ENCODE results near the gene GPER1.

GPER1 gene

DNA sequence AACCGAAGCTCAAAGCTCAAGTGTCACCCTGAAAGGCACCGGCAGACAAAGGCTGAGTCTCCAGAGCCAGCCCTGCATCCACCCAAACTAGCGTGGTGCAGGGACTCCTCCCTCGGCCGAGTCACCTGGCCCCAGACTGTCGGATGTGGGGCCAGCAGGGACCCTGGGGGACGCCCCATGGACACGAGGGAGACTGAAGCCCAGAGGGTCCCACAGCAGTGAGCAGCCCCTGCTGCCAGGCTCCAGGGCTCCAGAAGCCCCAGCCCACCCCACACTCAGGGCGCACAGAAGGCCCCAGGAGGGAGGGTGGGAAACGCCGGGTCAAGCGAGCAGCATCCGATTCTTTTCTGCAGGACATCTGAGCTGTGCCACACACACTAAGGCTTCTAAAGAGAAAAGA lies 23.3 kb upstream of the GPER1 start:
- no peak for DNase-seq (ENCODE audit: low read depth, low spot score)
- in situ Hi-C loops (cut with HindIII; ENCODE audit: low sequenced_read_pairs) = no loop called here
- H3K4me3 ChIP-seq (ENCODE audit: low read depth, low read length) = no peak overlapping the region
- TF ChIP-seq, protein P1, sequence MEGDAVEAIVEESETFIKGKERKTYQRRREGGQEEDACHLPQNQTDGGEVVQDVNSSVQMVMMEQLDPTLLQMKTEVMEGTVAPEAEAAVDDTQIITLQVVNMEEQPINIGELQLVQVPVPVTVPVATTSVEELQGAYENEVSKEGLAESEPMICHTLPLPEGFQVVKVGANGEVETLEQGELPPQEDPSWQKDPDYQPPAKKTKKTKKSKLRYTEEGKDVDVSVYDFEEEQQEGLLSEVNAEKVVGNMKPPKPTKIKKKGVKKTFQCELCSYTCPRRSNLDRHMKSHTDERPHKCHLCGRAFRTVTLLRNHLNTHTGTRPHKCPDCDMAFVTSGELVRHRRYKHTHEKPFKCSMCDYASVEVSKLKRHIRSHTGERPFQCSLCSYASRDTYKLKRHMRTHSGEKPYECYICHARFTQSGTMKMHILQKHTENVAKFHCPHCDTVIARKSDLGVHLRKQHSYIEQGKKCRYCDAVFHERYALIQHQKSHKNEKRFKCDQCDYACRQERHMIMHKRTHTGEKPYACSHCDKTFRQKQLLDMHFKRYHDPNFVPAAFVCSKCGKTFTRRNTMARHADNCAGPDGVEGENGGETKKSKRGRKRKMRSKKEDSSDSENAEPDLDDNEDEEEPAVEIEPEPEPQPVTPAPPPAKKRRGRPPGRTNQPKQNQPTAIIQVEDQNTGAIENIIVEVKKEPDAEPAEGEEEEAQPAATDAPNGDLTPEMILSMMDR (IDR thresholded peaks at IDR 0.05; ENCODE audit: low read depth, low read length) = no peak

DNA sequence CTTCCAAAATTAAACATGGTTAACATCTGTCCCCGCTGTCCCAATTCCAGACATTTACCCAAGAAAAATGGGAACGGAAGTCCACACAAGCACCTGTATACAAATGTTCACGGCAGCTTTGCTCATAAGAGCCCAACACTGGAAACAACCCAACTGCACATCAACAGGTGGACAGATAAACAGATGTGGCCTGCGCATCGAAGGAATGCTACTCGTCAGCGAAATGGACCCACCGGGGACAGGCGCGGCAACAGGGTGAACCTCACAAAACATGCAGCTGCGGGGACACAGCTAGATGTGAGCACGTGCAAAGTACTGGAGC lies 22.7 kb upstream of the GPER1 start:
- no peak overlapping the region for H3K4me3 ChIP-seq (ENCODE audit: low read depth, low read length)
- TF ChIP-seq, protein P1 (IDR thresholded peaks at IDR 0.05; ENCODE audit: low read depth, low read length) = no peak
- no peak for DNase-seq (ENCODE audit: low read depth, low spot score)
- in situ Hi-C loops (cut with HindIII; ENCODE audit: low sequenced_read_pairs) = no loop called here

DNA sequence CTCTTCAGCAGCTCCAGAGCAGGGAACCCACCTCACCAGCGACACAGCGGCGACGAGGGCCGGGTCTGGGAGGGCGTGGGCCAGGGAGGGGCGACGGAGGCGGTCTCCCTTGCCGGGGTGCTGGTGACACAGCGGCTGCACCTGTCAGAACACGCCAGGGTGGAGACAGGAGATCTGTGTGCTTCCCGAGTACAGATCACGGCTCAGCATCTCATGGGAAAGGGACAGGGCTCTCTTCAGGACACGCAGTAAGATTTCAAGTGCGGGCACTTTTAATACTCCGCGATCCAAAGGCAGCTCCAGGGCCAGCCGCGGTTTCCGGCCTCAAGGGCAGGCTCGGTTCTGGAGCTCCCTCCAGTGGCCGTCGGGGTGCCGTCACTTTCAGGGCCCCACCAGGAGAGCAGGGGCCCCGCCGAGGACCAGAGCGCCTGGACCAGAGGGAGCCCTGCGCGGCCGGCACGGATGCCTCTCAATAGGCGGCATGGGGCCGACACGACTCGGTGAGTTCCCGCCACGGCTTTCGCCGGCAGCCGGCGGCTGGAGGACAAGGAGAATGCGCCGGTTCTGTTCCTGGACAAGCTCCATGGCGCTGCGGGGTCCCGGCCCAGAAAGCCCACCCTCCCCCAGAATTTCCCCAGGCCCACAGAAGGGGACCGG lies 22.2 kb upstream of the GPER1 start:
- no peak overlapping the region for H3K4me3 ChIP-seq (ENCODE audit: low read depth, low read length)
- in situ Hi-C loops (cut with HindIII; ENCODE audit: low sequenced_read_pairs) = no loop called here
- peak; percentile 67 for DNase-seq (ENCODE audit: low read depth, low spot score)
- TF ChIP-seq, protein P1 (IDR thresholded peaks at IDR 0.05; ENCODE audit: low read depth, low read length) = peak; percentile 89

DNA sequence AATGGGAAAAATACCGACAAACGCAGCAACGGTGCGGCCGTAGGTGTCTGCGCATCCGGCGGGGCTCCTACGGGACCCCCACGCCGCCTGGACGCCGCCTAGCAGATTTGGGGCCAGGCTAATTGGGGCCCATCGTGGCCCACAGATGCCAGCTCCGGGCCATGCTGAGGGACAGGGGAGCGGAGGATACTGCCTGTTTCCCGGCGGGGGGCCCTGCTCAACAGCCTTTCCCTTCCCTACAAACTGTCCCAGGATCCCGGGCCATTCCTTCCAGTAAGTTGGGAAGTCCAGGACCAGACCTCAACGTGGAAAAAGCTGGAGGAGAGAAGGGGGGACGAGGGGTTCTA lies 21.7 kb upstream of the GPER1 start:
- TF ChIP-seq, protein P1 (IDR thresholded peaks at IDR 0.05; ENCODE audit: low read depth, low read length) = no peak
- no peak for DNase-seq (ENCODE audit: low read depth, low spot score)
- no peak overlapping the region for H3K4me3 ChIP-seq (ENCODE audit: low read depth, low read length)
- in situ Hi-C loops (cut with HindIII; ENCODE audit: low sequenced_read_pairs) = no loop called here

DNA sequence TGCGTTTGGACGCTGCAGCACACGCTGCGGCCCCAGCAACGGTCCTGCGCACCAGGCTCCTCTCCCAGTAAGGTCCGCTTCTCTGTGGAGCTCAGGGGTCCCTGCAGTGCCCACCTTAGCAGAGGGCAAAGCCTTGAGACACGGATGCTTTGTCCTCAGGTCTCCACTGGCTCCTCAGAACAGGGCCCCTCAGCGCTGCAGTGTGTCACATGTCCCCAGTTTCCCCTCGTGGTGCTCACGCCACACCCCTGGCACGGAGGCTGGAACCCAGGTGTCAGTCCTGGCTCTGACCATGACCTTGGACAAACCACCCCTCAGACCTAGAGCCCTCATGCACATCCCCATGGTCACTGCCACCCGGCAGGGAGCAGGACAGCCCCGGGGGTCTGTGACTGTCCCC lies 19.9 kb upstream of the GPER1 start:
- no peak for DNase-seq (ENCODE audit: low read depth, low spot score)
- in situ Hi-C loops (cut with HindIII; ENCODE audit: low sequenced_read_pairs) = no loop called here
- TF ChIP-seq, protein P1 (IDR thresholded peaks at IDR 0.05; ENCODE audit: low read depth, low read length) = no peak
- no peak overlapping the region for H3K4me3 ChIP-seq (ENCODE audit: low read depth, low read length)

DNA sequence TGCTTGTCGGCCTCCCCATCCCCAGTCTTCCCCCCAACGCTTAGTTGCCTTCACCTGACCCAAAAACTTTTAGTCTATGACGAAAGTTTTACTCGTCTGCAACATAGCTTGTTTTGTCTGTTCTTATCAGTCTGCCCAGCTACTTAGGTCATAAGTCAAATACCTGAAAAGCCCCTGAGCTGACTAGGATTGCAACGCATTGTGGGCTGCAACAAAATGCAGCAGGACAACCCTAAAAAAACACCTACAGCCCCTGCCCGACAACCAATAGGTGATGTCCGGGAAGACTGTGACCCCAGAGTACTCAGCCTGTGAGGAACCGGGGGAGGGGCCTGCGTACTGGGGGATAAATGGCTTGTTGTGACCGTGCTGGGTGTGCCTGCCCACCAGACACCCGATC lies 19.3 kb upstream of the GPER1 start:
- TF ChIP-seq, protein P1 (IDR thresholded peaks at IDR 0.05; ENCODE audit: low read depth, low read length) = no peak
- in situ Hi-C loops (cut with HindIII; ENCODE audit: low sequenced_read_pairs) = no loop called here
- no peak for DNase-seq (ENCODE audit: low read depth, low spot score)
- no peak overlapping the region for H3K4me3 ChIP-seq (ENCODE audit: low read depth, low read length)

DNA sequence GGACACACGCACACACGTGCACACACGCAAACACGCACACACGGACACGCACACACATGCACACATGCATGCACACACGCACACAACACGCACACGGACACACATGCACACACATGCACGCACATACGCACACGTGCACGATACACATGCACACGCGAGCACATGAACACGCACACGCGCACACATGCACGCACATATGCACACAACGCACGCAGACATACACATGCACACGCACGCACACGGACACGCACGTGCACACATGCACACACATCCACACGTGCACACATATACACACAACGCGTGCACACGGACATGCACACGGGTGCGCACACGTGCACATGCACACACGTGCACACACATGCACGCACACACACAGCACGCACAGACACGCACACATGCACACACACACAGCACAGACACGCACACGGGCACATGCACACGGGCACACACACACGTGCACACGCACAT lies 17.3 kb upstream of the GPER1 start:
- in situ Hi-C loops (cut with HindIII; ENCODE audit: low sequenced_read_pairs) = no loop called here
- TF ChIP-seq, protein P1 (IDR thresholded peaks at IDR 0.05; ENCODE audit: low read depth, low read length) = no peak
- DNase-seq (ENCODE audit: low read depth, low spot score) = no peak
- no peak overlapping the region for H3K4me3 ChIP-seq (ENCODE audit: low read depth, low read length)
